Measurements from ENCODE around the gene GPHN.
"Not testable (repeated sequence)": the region's sequence is repeated elsewhere in the genome, so short reads cannot be mapped to it uniquely, and the experiment has no call there.

GPHN gene

GRCh38 chr14:66972469-66972868 is 464.5 kb downstream of the GPHN start:
- peak; percentile 57 for FAIRE-seq

- no peak for FAIRE-seq
These were observed 466.6 kb downstream of the GPHN start for GRCh38 chr14:66974397-66975025.

- no peak for FAIRE-seq
These were observed 467.3 kb downstream of the GPHN start for GRCh38 chr14:66975251-66975650.

- no peak for FAIRE-seq
These were observed 471.4 kb downstream of the GPHN start for GRCh38 chr14:66979101-66979974.

GRCh38 chr14:66982247-66982646 is 474.3 kb downstream of the GPHN start:
- FAIRE-seq: no peak

GRCh38 chr14:66992776-66993175 is 484.8 kb downstream of the GPHN start:
- no peak for FAIRE-seq

GRCh38 chr14:66993512-66993911 is 485.6 kb downstream of the GPHN start:
- peak; percentile 61 for FAIRE-seq

GRCh38 chr14:66998013-66998412 is 490.1 kb downstream of the GPHN start:
- FAIRE-seq: no peak

GRCh38 chr14:66999978-67000377 is 492.0 kb downstream of the GPHN start:
- no peak for FAIRE-seq

GRCh38 chr14:67002994-67003753 is 495.2 kb downstream of the GPHN start:
- no peak for FAIRE-seq

GRCh38 chr14:67004521-67004920 is 496.6 kb downstream of the GPHN start:
- no peak for FAIRE-seq

GRCh38 chr14:67010602-67011001 is 502.7 kb downstream of the GPHN start:
- FAIRE-seq: no peak

- FAIRE-seq: no peak
These were observed 508.9 kb downstream of the GPHN start for GRCh38 chr14:67016856-67017255.

- no peak for FAIRE-seq
These were observed 510.8 kb downstream of the GPHN start for GRCh38 chr14:67018720-67019119.

GRCh38 chr14:67019796-67020195 is 511.8 kb downstream of the GPHN start:
- FAIRE-seq: no peak

GRCh38 chr14:67031920-67032774 is 524.2 kb downstream of the GPHN start:
- FAIRE-seq: no peak

- FAIRE-seq: no peak
These were observed 537.5 kb downstream of the GPHN start for GRCh38 chr14:67045440-67045839.

GRCh38 chr14:67050896-67051295 is 542.9 kb downstream of the GPHN start:
- no peak for FAIRE-seq

- no peak for FAIRE-seq
These were observed 548.7 kb downstream of the GPHN start for GRCh38 chr14:67056684-67057083.

GRCh38 chr14:67059596-67059995 is 551.6 kb downstream of the GPHN start:
- FAIRE-seq: no peak

GRCh38 chr14:67060546-67060945 is 552.6 kb downstream of the GPHN start:
- FAIRE-seq: no peak

- not testable (repeated sequence) for FAIRE-seq
These were observed 559.3 kb downstream of the GPHN start for GRCh38 chr14:67067070-67067814.
